IgD-negative memory B cell (primary cell): ENCODE data around the gene HMCES. TPM values are rescaled to one million over a fixed set of nuclear protein-coding genes. Genes with fewer than 3 reads are reported as not detected.
A peak's percentile ranks its signal among the peaks of the same experiment; 100 is the strongest.
"Not testable (repeated sequence)": the region's sequence is repeated elsewhere in the genome, so short reads cannot be mapped to it uniquely, and the experiment has no call there.

ENCODE experiments used
- H3K27ac Mint-ChIP-seq, 3 donors: one replicate each; pipeline ENCODE4 v1.8.0; 2020 to 2022; ENCODE audit warnings: mild to moderate bottlenecking in 3 of 3, mixed read lengths in 3 of 3, moderate library complexity in 1 of 3
- H3K27me3 Mint-ChIP-seq: one replicate; pipeline ENCODE4 v1.8.0; 2021; ENCODE audit warnings: mixed read lengths
- H3K36me3 Mint-ChIP-seq: one replicate; pipeline ENCODE4 v1.8.0; 2020; ENCODE audit warnings: mild to moderate bottlenecking, mixed read lengths
- H3K4me1 Mint-ChIP-seq, 3 donors: one replicate each; pipeline ENCODE4 v1.8.0; 2020 to 2022; ENCODE audit warnings: mixed read lengths in 3 of 3, mild to moderate bottlenecking in 1 of 3
- H3K4me3 Mint-ChIP-seq, 4 donors: one replicate each; pipeline ENCODE4 v1.8.0; 2020 to 2022; ENCODE audit warnings: mild to moderate bottlenecking in 4 of 4, mixed read lengths in 4 of 4, moderate library complexity in 3 of 4
- H3K9me3 Mint-ChIP-seq, 3 donors: one replicate each; pipeline ENCODE4 v1.8.0; 2020 to 2021; ENCODE audit warnings: mixed read lengths in 3 of 3, mild to moderate bottlenecking in 1 of 3
- polyA plus RNA-seq: library from polyadenylated mRNA; unstranded; fragments of 300-500 nt; fragmentation: Illumina TruSeq; gene quantifications from one replicate; pipeline ENCODE4 v1.2.3, GENCODE V29; 2021

Gene HMCES
- polyA plus RNA-seq, 1 donor from 2014 or later, result 40.1 TPM

GRCh38 chr3:129336093-129336706 lies 57.5 kb downstream of the HMCES start:
- Mint-ChIP-seq H3K27ac (peak overlapping the region in 1 of 3 donors; percentile 31), H3K9me3 (no peaks in the 10 kb centered on the region), H3K36me3 (no peaks in the 10 kb centered on the region), H3K4me3 (no peak overlapping the region), H3K27me3 (no peaks in the 10 kb centered on the region), H3K4me1 (peaks cover 0 to 2% (median 0%) of the 10 kb centered on the region in 3 donors)

- H3K27me3 Mint-ChIP-seq, H3K27ac Mint-ChIP-seq, H3K4me3 Mint-ChIP-seq, H3K36me3 Mint-ChIP-seq, H3K9me3 Mint-ChIP-seq, H3K4me1 Mint-ChIP-seq: not testable (repeated sequence)
These were observed 59.0 kb downstream of the HMCES start for GRCh38 chr3:129337719-129338118.

- not testable (repeated sequence) for H3K4me1 Mint-ChIP-seq, H3K27me3 Mint-ChIP-seq, H3K27ac Mint-ChIP-seq, H3K9me3 Mint-ChIP-seq, H3K4me3 Mint-ChIP-seq, H3K36me3 Mint-ChIP-seq
These were observed 60.5 kb downstream of the HMCES start for GRCh38 chr3:129339186-129339585.

GRCh38 chr3:129339833-129340232 lies 61.2 kb downstream of the HMCES start:
- H3K4me1 Mint-ChIP-seq, H3K4me3 Mint-ChIP-seq, H3K36me3 Mint-ChIP-seq, H3K9me3 Mint-ChIP-seq, H3K27ac Mint-ChIP-seq: not testable (repeated sequence)
- peaks cover 12% of the 10 kb centered on the region for H3K27me3 Mint-ChIP-seq

GRCh38 chr3:129341331-129342141 lies 62.9 kb downstream of the HMCES start:
- peak overlapping the region in 1 of 4 donors; percentile 58 for H3K4me3 Mint-ChIP-seq
- H3K27ac Mint-ChIP-seq, result no peak overlapping the region
- H3K9me3 Mint-ChIP-seq, result peaks cover 0 to 1% (median 0%) of the 10 kb centered on the region in 3 donors
- peaks cover 0 to 6% (median 6%) of the 10 kb centered on the region in 3 donors for H3K4me1 Mint-ChIP-seq
- H3K27me3 Mint-ChIP-seq, result peaks cover 19% of the 10 kb centered on the region
- peaks cover 1% of the 10 kb centered on the region for H3K36me3 Mint-ChIP-seq

- peaks cover 4 to 8% (median 6%) of the 10 kb centered on the region in 3 donors for H3K4me1 Mint-ChIP-seq
- H3K9me3 Mint-ChIP-seq, result peaks cover 0 to 1% (median 0%) of the 10 kb centered on the region in 3 donors
- no peak overlapping the region for H3K27ac Mint-ChIP-seq
- H3K36me3 Mint-ChIP-seq, result peaks cover 1% of the 10 kb centered on the region
- peak overlapping the region in 2 of 4 donors; percentile 17 to 52 for H3K4me3 Mint-ChIP-seq
- H3K27me3 Mint-ChIP-seq, result peaks cover 26% of the 10 kb centered on the region
These were observed 65.1 kb downstream of the HMCES start for GRCh38 chr3:129343643-129344360.

GRCh38 chr3:129344540-129345220 lies 66.0 kb downstream of the HMCES start:
- Mint-ChIP-seq H3K4me1 (peaks cover 4 to 8% (median 6%) of the 10 kb centered on the region in 3 donors), H3K27me3 (peaks cover 26% of the 10 kb centered on the region), H3K4me3 (peak overlapping the region in 1 of 4 donors; percentile 71), H3K27ac (no peak overlapping the region), H3K36me3 (peaks cover 1% of the 10 kb centered on the region), H3K9me3 (peaks cover 0 to 1% (median 0%) of the 10 kb centered on the region in 3 donors)

- peaks cover 4 to 8% (median 6%) of the 10 kb centered on the region in 3 donors for H3K4me1 Mint-ChIP-seq
- H3K27me3 Mint-ChIP-seq, result peaks cover 26% of the 10 kb centered on the region
- H3K36me3 Mint-ChIP-seq, result peaks cover 1% of the 10 kb centered on the region
- H3K27ac Mint-ChIP-seq, result no peak overlapping the region
- H3K4me3 Mint-ChIP-seq, result no peak overlapping the region
- H3K9me3 Mint-ChIP-seq, result peaks cover 0 to 1% (median 0%) of the 10 kb centered on the region in 3 donors
These were observed 66.6 kb downstream of the HMCES start for GRCh38 chr3:129345281-129345680.

GRCh38 chr3:129345971-129346370 lies 67.3 kb downstream of the HMCES start:
- Mint-ChIP-seq H3K27ac (no peak overlapping the region), H3K4me1 (peaks cover 4 to 8% (median 6%) of the 10 kb centered on the region in 3 donors), H3K27me3 (peaks cover 26% of the 10 kb centered on the region), H3K9me3 (peaks cover 0 to 1% (median 0%) of the 10 kb centered on the region in 3 donors), H3K36me3 (peaks cover 1% of the 10 kb centered on the region), H3K4me3 (peak overlapping the region in 1 of 4 donors; percentile 88)

- Mint-ChIP-seq H3K27me3 (peaks cover 26% of the 10 kb centered on the region), H3K27ac (no peak overlapping the region), H3K4me3 (no peak overlapping the region), H3K9me3 (peaks cover 0 to 1% (median 0%) of the 10 kb centered on the region in 3 donors), H3K4me1 (peaks cover 4 to 8% (median 6%) of the 10 kb centered on the region in 3 donors), H3K36me3 (peaks cover 1% of the 10 kb centered on the region)
These were observed 68.2 kb downstream of the HMCES start for GRCh38 chr3:129346695-129347457.

GRCh38 chr3:129347458-129347845 lies 68.8 kb downstream of the HMCES start:
- Mint-ChIP-seq H3K4me3 (no peak overlapping the region), H3K27ac (no peak overlapping the region), H3K27me3 (peaks cover 26% of the 10 kb centered on the region), H3K36me3 (peaks cover 1% of the 10 kb centered on the region), H3K4me1 (peaks cover 4 to 8% (median 6%) of the 10 kb centered on the region in 3 donors), H3K9me3 (peaks cover 0 to 1% (median 0%) of the 10 kb centered on the region in 3 donors)

- Mint-ChIP-seq H3K27ac (peak overlapping the region in 1 of 3 donors; percentile 59), H3K27me3 (peaks cover 22% of the 10 kb centered on the region)
These were observed 70.1 kb downstream of the HMCES start for GRCh38 chr3:129348734-129349133.

GRCh38 chr3:129349169-129349568 lies 70.5 kb downstream of the HMCES start:
- peaks cover 21% of the 10 kb centered on the region for H3K27me3 Mint-ChIP-seq
- H3K9me3 Mint-ChIP-seq, H3K27ac Mint-ChIP-seq, H3K4me3 Mint-ChIP-seq, H3K36me3 Mint-ChIP-seq, H3K4me1 Mint-ChIP-seq: not testable (repeated sequence)

More at GRCh38 chr3:129348734-129349133, 70.1 kb downstream of the HMCES start:
- H3K4me3 Mint-ChIP-seq, result peak overlapping the region in 1 of 4 donors; percentile 17
- H3K4me1 Mint-ChIP-seq, result peaks cover 3 to 4% (median 3%) of the 10 kb centered on the region in 3 donors
- no peaks in the 10 kb centered on the region for H3K36me3 Mint-ChIP-seq
- H3K9me3 Mint-ChIP-seq, result no peaks in the 10 kb centered on the region

- no peak overlapping the region for H3K27ac Mint-ChIP-seq
- no peak overlapping the region for H3K4me3 Mint-ChIP-seq
- peaks cover 2 to 4% (median 3%) of the 10 kb centered on the region in 3 donors for H3K4me1 Mint-ChIP-seq
- no peaks in the 10 kb centered on the region for H3K9me3 Mint-ChIP-seq
- peaks cover 17% of the 10 kb centered on the region for H3K27me3 Mint-ChIP-seq
- no peaks in the 10 kb centered on the region for H3K36me3 Mint-ChIP-seq
These were observed 71.1 kb downstream of the HMCES start for GRCh38 chr3:129349791-129350190.
